NCI-H187 treated with DMSO at 0.1 percent for 48 hours (cell line): ENCODE results near the gene IRF5.

ENCODE experiments used
- DNase-seq: peaks from one replicate; lab custom pipeline; 2025; lab: John Stamatoyannopoulos, UW

The IRF5 gene, protein sequence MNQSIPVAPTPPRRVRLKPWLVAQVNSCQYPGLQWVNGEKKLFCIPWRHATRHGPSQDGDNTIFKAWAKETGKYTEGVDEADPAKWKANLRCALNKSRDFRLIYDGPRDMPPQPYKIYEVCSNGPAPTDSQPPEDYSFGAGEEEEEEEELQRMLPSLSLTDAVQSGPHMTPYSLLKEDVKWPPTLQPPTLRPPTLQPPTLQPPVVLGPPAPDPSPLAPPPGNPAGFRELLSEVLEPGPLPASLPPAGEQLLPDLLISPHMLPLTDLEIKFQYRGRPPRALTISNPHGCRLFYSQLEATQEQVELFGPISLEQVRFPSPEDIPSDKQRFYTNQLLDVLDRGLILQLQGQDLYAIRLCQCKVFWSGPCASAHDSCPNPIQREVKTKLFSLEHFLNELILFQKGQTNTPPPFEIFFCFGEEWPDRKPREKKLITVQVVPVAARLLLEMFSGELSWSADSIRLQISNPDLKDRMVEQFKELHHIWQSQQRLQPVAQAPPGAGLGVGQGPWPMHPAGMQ

DNA sequence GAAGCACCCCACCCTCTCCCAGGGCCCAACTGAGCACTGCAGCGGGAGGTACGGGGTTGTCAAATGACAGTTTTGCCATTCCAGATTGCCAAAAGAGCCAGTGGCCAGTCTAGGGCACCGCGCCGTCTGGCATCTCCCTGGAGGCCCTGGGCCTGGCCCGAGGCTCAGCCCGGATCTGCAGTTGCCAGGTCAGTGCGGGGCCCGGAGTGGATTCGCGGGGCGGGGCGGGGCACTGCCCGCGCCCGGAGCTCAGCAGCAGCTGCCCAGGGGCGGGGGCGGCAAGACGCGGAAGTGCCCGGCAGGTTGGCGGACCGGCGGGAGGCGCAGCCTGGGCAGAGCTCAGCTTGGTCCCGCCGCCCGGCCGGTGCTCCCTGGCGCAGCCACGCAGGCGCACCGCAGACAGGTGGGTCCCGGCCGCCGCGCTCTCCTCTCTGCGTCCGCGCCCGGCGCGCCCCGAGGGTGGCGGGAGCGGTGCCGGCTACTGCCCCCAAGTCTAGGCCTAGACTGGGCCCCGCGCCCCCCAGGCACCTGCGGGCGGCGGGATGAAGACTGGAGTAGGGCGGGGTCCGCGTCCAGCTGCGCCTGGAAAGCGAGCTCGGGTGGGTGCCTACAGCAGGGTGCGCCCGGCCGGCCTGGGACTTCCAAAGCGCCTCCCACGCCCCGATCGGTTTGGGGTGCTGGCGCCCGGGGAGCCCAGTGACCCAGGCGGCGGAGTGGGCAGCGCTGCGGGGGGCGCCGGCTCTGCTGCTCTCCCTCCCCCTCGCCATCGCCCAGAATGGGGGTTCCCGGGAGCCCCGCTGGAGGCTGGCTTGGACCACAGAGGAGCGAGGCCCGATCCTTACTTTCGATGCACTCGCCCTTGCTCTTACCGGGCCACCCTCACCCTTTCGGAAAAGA lies at the start of gene IRF5:
IRF5 (plus strand) TSS at position 281 of the 897 bp plus-strand sequence. CDS start 4,155 bp downstream, outside the sequence.
- no peak for DNase-seq

DNA sequence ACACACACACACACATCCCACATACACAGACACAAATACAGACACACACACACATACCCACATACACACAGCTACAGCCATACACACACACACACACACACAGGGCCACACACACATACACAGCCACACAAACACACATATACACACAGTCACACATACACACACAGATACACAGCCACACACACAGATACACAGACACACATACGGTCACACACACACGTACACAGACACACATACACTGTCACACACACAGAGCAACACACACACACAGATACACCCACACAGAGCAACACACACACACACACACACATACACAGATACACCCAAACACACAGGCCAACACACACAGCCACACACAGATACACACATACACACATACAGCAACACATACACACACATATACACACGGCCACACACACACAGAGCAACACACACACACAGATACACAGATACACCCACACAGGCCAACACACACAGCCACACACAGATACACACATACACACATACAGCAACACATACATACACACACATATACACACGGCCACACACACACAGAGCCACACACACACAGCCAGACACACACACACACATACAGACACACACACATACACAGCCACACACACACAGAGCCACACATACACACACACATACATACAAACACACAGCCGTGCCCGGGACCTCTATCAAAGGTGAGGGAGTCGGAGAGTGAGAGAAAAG lies 49.5 kb upstream of the IRF5 start:
- no peak for DNase-seq

DNA sequence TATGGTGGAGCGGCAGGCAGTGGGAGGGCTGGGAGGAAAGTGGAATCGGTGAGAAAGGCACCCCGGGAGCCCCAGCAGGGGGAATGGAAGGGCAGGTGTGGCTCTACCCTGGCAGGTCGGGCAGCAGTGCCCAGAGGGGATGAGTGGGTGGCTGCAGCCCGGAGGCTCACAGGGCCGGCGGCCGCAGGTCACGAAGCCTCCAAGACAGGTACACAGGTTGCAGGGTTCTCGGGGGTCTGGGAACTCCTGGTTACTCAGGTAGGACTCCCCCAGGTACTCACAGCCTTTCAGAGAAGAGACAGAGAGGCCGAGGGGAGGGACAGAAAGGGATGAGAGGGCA lies 49.0 kb upstream of the IRF5 start:
- DNase-seq = no peak

DNA sequence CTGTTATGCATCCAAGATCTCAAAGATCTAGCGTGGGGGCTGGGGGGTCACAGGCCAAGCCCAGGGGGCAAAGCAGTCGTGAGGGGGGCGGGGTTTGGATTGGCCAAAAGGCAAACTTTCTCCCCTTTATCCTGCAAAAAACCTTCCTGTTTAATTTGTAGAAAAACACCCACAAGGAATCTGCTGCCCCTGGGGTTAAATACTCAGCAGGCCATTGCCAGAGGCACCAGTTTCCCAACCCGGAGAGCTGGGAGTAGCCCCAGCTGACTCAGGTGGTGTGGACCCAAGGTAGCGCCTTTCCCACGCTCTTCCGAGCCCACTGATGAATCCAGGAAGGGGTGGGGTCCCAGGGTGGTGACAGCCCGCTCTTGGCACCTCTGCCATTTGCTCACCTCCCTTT lies 48.6 kb upstream of the IRF5 start:
- DNase-seq = no peak

DNA sequence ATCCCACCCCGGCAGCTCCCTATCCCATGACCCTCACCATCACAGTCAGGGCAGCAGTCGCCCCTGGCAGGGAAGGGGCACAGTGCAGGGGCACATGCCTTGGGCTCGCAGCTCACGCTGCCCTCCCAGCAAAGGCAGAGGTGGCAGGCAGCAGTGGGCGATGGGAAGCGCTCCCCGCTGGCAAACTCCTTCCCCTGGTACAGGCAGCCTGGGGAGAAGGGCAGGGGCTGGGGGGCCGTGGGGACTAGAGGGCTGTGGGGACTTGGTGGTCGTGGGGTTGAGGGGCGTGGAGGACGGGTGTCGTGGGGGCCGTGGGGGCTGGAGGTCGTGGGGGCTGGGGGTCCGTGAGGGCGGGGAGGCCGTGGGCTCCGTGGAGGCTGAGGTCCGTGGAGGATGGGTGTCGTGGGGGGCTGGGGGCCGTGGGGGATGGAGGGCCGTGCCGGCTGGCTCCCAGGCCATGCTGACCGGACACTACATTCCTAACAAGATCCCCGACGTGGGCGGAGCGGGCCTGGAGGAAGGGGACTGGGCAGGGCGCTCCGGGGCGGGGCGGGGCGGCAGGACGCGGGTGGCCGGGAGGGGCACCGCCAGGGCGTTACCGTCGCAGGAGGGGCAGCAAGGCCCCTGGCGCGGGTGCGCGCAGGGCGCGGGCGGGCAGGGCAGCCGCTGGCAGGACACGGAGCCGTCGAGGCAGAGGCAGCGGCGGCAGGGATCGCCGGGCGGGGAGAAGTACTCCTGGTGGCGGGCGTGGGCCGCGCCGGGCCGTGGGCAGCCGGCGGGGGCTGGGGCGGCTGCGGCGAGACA lies 47.2 kb upstream of the IRF5 start:
- DNase-seq = no peak

DNA sequence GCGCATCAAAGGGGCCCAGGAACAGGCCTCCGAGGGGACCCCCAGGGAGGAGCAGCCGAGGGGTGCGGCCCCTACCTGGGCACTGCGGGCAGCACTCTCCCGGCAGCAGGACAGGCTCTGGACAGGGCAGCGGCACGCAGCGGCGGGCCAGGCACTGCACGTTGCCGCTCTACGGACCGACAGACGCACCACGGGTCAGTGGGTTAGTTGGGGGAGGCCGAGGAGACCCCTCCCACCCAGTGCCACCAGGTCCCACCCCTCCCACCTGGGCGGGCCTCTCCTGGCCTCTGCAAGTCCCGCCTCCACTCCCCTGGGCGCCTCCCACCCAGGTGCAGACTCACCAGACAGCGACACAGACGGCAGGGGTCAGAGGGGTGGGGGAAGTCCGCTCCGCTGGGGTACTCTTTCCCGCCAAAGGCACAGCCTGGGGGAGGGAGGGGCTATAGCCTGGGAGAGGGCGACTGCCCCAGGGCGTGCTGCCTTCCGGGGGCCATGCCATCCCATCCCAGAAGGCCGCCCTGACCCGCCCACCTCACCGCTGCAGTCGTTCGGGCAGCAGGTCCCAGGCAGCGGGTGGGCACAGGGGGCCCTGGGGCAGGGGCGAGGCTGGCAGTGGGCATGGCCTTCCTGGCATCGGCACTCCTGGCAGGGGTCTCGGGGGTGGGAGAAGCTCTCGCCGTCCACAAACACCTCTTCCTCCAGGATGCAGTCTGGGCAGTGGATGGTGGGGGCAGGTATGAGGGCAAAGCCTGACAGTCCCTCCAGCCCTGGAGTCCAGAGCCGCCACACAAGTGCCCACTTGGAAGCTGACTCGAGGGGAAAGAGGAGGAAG lies 46.4 kb upstream of the IRF5 start:
- no peak for DNase-seq

DNA sequence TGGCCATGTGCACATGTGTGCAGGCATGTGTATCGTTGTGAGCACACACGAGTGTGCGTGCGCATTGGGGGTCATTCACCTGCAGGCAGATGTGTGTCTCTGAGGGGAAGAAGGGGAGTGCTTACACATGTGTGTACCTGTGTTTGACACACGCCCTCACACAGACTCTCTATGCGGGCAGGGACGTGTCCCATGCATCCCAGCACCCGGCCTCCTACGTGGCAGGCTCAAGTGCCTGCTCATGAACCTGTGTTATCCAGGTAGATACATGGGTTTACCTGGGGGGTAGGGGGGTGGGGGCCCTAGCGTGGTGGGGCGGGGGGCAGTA lies 45.8 kb upstream of the IRF5 start:
- DNase-seq = no peak

DNA sequence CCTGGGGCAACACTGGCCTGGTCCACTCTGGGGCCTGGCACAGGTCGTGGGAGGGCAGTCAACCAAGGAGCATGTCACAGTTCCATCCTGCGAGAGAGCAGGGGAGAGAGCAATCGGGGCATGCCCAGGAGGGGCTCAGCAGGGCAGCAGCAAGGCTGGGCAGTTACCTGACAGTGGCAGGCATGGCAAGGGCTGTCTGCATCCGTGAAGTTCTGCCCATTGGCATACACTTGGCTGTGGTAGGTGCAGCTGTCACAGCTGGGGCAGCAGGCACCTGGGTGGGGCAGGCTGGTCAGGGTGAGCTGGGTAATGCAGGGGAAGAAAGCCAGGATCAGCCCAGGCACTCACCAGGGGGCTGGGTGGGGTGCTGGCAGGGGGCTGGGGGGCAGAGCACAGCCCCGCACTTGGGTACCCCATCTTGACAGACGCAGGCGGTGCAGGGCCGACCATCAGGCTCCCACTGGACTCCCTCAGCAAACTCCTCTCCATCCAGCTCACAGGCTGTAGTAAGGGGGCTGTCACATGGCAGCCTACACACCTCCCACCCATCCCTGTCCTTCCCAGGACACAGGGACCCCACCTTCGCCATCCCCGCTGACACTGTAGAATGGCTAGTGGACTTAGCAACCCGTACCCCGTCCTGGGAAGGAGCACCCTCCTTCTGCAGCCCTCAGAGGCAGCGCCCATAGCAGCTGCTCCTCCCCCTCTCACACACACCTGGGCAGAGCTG lies 45.0 kb upstream of the IRF5 start:
- no peak for DNase-seq

DNA sequence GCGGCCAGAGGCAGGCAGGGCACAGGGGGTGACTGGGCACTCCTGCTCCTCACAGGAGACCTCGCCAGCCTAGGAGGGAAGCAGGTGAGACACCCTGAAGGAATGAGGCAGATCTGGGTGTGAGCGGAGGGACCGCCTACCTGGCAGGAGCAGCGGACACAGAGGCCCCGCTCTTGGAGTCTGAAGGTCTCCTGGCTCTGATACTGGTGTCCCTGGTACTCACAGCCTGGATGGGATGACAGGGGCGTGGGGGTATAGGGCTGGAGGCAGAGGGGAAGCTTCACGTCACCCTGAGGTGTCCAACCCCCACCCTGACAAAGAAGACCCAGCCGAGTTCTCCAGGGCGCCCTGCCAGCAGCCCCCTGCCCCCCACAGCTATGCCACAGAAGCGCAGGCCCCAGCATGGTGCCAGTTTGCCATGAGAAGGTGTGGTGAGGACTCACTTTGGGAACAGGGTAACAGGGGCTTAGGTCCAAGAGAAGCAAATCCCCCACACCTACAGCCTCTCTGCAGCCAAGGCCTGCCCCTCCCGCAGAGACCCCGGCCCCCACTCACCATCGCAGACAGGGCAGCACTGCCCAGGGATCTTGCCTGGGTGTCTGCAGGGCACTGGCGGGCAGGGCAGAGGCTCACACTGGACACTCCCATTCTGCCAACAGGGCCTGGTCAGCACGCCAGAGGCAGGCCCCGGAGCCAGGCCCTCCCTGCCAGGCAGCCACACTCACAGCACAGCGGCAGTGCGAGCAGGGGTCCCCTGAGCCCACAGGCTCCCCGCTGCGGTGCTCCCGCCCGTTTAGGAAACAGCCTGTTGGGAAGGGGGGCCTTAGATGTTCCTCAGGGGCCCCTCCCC lies 44.3 kb upstream of the IRF5 start:
- no peak for DNase-seq

DNA sequence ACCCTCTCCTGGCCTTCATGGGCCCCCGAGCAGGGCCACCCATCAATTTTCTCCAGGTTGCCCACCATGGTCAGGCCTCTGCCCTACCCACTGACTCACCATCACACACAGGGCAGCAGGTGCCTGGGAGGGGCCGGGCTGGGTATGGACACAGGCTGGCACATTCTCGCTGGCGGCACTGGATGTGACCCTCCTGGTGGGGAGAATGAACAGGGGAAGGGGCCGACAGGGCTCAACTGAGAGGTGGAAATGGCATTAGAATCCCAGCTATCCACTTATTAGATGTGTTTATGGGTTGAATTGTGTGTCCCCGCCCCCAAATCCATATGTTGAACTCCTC lies 43.7 kb upstream of the IRF5 start:
- DNase-seq = no peak

DNA sequence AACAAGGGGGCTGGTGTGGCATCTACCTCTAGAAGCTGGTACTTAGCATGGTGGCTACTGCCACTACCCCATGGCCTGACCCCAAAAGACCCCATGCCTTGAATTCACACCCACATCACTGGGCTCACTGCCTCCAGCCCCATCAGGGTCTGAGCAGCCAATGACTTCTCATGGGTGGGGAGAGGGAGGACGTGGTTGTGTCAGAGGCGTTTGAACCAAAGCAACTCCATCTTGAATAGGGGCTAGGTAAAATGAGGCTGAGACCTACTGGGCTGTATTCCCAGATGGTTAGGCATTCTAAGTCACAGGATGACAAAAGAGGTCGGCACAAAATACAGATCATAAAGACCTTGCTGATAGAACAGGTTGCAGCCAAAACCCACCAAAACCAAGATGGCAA lies 42.4 kb upstream of the IRF5 start:
- DNase-seq = no peak

DNA sequence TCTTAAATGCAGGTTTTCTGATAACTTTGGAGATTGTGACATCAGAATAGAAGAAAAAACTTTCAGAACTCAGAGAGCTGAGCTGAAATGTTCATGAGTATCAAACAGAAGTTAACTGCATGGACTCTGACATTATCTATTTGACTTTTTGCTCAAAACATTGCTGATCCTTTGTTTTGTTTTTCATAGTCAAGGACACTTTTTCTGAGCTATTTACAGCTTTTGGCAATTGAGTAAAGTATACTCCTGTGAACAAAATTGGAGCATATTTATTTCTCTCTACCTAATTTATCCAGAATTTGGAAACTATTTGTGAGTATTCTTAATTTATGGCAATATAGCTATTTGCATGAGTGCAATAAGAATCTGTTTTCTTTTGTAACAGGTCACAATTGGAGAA lies 38.3 kb upstream of the IRF5 start:
- DNase-seq = no peak

DNA sequence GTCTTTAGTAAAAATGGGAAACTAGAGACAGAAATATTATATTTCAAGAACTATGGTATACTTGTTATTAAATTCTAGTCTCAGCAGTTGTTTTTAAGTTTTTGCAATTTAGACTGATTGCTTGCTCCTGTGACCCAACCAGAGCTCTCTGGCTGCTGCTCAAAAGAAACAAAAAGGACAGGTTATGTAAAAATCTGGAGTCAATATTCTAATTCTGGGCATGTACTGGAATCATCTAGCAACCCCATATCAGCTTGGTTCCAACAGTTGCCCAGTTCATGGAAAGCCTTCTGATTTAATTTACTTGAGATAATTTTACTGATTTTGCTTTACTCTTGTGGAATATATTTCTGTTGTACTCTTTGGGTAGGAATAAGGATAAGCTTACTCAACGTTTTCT lies 37.5 kb upstream of the IRF5 start:
- no peak for DNase-seq

DNA sequence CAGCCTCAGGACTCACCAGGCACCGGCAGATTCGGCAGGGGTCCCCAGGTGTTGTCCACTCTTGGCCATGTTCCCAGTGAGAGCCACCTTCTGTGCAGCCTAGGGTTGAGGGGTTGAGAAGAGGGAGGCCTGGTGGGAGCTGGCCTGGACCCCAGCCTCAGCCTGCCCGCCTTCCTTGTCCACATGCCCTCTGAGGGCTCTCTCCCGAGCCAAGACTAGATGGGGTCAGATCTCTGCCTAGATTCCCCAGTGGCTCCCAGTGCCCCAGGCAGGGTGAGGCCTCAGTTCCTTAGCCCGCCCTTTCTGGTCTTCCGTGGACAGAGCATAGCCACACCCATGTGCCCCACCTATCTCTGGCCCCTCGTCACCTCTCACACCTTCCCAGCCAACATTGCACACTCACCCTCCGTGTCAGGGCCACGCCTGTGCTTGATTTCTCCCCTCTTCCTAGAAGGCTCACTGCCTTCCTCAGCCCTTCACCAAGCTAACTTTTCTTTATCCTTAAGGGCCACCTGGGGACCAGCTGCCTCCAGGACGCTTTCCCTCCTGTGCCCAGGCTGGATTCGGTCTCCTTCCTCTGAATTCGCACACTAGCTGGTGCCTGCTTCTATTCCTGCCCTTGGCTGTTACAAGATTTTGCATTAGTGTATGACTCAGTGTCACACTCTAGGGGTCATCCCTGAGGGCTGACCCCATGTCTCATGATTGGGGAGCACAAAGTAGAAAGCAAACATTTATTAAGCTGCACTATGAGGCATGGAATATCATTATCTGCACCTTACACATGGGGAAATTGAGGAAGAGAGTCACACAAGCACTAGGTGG lies 34.8 kb upstream of the IRF5 start:
- no peak for DNase-seq

DNA sequence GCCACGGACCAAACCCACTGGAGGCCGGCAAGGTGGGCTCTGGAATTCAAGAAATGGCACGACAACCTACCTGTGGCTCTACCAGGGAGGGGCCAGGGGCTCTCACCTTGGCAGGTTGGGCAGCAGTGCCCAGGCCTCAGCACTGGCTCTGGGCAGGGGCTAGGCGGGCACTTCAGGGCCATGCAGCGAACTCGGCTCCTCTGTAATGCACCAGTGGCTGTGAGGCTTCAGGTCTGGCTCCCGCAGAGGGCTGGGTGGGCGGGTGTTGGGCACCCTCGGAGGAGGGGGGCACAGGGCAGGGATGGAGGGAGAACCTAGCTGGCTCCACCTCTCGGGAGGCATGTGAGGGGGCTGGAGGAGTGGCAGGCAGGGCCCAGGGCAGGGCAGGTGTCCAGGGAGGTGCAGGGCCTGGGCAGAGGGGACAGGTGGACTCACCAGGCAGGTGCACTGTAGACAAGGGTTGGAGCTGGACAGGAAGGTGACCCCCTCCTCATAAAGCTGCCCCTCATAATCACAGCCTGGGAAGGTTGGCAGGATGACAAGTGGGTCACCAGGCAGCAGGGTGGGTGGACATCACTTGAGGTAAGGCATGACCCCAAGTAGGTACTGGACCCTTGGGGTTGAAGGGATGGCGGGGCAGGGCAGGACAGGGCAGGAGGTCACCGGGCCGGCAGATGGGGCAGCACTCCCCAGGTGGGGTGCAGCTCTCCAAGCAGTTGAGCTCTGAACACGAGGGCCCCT lies 33.9 kb upstream of the IRF5 start:
- no peak for DNase-seq

DNA sequence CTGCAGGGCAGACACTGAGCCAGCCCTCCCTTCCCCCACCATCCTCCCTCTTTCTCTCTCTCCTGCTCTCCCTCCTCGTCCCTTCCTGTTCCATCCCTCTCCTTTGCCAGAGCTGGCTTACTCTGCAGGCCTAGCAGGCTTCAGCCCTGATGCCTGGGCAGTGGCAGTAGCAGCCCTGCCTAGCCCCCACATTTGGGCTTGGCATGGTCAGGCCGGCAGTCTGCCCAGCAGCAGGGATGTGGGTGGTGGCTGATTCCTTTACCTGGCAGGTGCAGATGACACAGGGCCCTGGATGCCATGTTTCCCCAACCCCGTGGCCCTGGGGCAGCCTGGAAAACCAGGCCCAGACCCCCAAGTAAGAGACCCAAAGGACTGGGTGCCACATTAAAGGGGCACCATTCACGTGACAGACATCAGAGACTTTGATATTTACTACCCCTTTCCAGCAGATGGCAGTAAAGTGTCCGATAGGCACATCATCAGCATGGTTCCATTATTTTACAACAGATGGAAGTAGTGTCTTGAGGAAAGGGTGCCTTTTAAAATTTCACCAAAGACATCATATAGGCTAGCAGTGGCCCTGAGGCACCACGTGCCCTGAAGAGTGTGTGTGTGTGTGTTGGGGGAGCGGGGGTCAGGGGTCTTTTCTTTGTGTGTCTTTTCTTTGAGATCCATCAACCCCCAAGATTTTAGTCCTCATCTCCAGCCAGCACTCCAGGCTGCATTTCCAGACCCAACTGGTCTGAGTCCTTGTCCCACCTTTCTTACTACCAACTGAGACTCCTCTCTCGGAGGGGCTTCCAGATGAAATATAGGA lies 33.1 kb upstream of the IRF5 start:
- DNase-seq = peak; percentile 10
